K562 (cell line): ENCODE data around the gene FAM124B. TPM values are rescaled to one million over a fixed set of nuclear protein-coding genes. Genes with fewer than 3 reads are reported as not detected.

ENCODE experiments used
- ATAC-seq: fragments of 200-7000 bp; cut with Tn5 transposase; 3 replicates; pipeline ENCODE4 v1.9.1; 2020; ENCODE audit warnings: moderate library complexity
- BruUV-seq: library from RNA; stranded (reverse); fragments of 400-500 nt; replicated peaks from 2 replicates; lab custom pipeline; 2021; lab: Mats Ljungman, UMichigan
- CTCF ChIA-PET: fragments of 300-600 bp; formaldehyde crosslinking; extraction: SDS; loops from one replicate; lab custom pipeline; 2021; ENCODE audit warnings: low intra/inter-chr PET ratio; lab: Yijun Ruan, JAX
- POLR2A ChIA-PET: fragments of 300-600, 350-650 bp; sonication (Branson Sonifier 250); formaldehyde crosslinking; extraction: SDS; loops from one replicate; lab custom pipeline; 2021; ENCODE audit warnings: antibody characterized with exemption, inconsistent platforms; lab: Yijun Ruan, JAX
- DNase-seq, 4 experiments: peaks; one replicate each; pipeline versions ENCODE4 v3.0.0 to v3.0.0-alpha.2; 2011 to 2018; ENCODE audit warnings: low spot score in 3 of 4, mixed read lengths in 3 of 4; ENCODE audit errors: extremely low read depth in 1 of 4
- FAIRE-seq: peaks from 2 replicates; lab custom pipeline; 2011; peaks lifted over from hg19 to GRCh38; lab: Jason Lieb, UNC
- H2AFZ ChIP-seq: 2 replicates; pipeline ENCODE4 v1.6.0; 2011; ENCODE audit warnings: low read depth, low read length, control low read depth, inconsistent platforms
- H3K27ac ChIP-seq: fragments of 200-600 bp; 3 replicates; pipeline ENCODE4 v1.8.0; 2011; ENCODE audit warnings: low read depth, mild to moderate bottlenecking, control low read depth, inconsistent platforms, low read length, moderate library complexity, mixed read lengths; ENCODE audit errors: extremely low read depth
- H3K27me3 ChIP-seq, 2 experiments: fragments of 300-600 bp in 1 of 2; 2 replicates in 1 of 2; 3 replicates in 1 of 2; pipeline versions ENCODE4 v1.6.0 to v1.8.0; 2011; ENCODE audit warnings: inconsistent platforms in 2 of 2, low read length in 2 of 2, mild to moderate bottlenecking in 1 of 2, mixed read lengths in 1 of 2, moderate library complexity in 1 of 2; ENCODE audit not compliant: control insufficient read depth in 2 of 2, insufficient read depth in 2 of 2
- H3K36me3 ChIP-seq: fragments of 300-600 bp; 3 replicates; pipeline ENCODE4 v1.8.0; 2011; ENCODE audit warnings: mild to moderate bottlenecking, low read length, inconsistent platforms; ENCODE audit not compliant: control insufficient read depth, insufficient read depth
- H3K4me1 ChIP-seq, 2 experiments: fragments of 200-600 bp in 1 of 2; replicated peaks in 1 of 2; 2 replicates in 1 of 2; 3 replicates in 1 of 2; pipeline versions ENCODE4 v1.5.1 to v1.8.0; 2011; ENCODE audit warnings: inconsistent platforms in 2 of 2, low read length in 2 of 2, mild to moderate bottlenecking in 1 of 2, mixed read lengths in 1 of 2, moderate library complexity in 1 of 2; ENCODE audit not compliant: control insufficient read depth in 2 of 2, insufficient read depth in 2 of 2
- H3K4me2 ChIP-seq: 2 replicates; pipeline ENCODE4 v1.6.1; 2011; ENCODE audit warnings: low read length, control low read depth, inconsistent platforms, mixed read lengths; ENCODE audit not compliant: insufficient read depth
- H3K4me3 ChIP-seq: fragments of 200-600 bp; sonication (generic), shearing (Covaris generic); 2 replicates; pipeline ENCODE4 v1.5.1; 2016; ENCODE audit warnings: control low read depth, inconsistent platforms
- H3K79me2 ChIP-seq: fragments of 200-600 bp; 3 replicates; pipeline ENCODE4 v1.8.0; 2011; ENCODE audit warnings: low read length, inconsistent platforms; ENCODE audit not compliant: control insufficient read depth, insufficient read depth
- H3K9ac ChIP-seq, 2 experiments: 2 replicates each; pipeline versions ENCODE4 v1.6.0 to v1.6.1; 2011; ENCODE audit warnings: low read depth in 2 of 2, low read length in 2 of 2, control low read depth in 1 of 2, inconsistent platforms in 1 of 2, mild to moderate bottlenecking in 1 of 2, mixed read lengths in 1 of 2; ENCODE audit not compliant: insufficient read depth in 1 of 2
- H3K9me1 ChIP-seq: one replicate; pipeline ENCODE4 v1.6.0; 2011; ENCODE audit warnings: inconsistent platforms, mild to moderate bottlenecking, low read length, moderate library complexity; ENCODE audit not compliant: control insufficient read depth, insufficient read depth
- H3K9me3 ChIP-seq: replicated peaks from 2 replicates; pipeline ENCODE4 v1.5.1; 2011; ENCODE audit warnings: low read depth, low read length, inconsistent platforms; ENCODE audit not compliant: control insufficient read depth, insufficient read depth
- H4K20me1 ChIP-seq: replicated peaks from 2 replicates; pipeline ENCODE4 v1.6.1; 2011; ENCODE audit warnings: low read length, inconsistent platforms, mixed read lengths; ENCODE audit not compliant: control insufficient read depth, insufficient read depth
- BHLHE40 ChIP-seq: IDR thresholded peaks from 2 replicates; pipeline ENCODE4 v1.6.1; 2011; ENCODE audit warnings: low read length, improper control_type of control experiment
- CBX3 ChIP-seq, 2 experiments: IDR thresholded peaks; 1 replicate in 1 of 2; 2 replicates in 1 of 2; pipeline ENCODE4 v1.6.1; 2012; ENCODE audit warnings: inconsistent platforms in 2 of 2, low read length in 2 of 2, borderline replicate concordance in 1 of 2, control low read depth in 1 of 2
- CHCHD3 ChIP-seq: fragments of 250-450 bp; sonication (Bioruptor Pico); IDR thresholded peaks from 2 replicates; pipeline ENCODE4 v2.1.2; 2022; ENCODE audit warnings: mild to moderate bottlenecking
- DACH1 ChIP-seq: fragments of 450-650 bp; IDR thresholded peaks from 2 replicates; pipeline ENCODE4 v1.6.1; 2018; ENCODE audit not compliant: partially characterized antibody
- ELF4 ChIP-seq: fragments of 450-650 bp; formaldehyde crosslinking; IDR thresholded peaks from 2 replicates; pipeline ENCODE4 v1.4.0; 2022; ENCODE audit warnings: missing genetic modification characterization
- FOXO4 ChIP-seq: fragments of 450-650 bp; formaldehyde crosslinking; IDR thresholded peaks from 2 replicates; pipeline ENCODE4 v1.4.0; 2020; ENCODE audit warnings: mild to moderate bottlenecking, moderate library complexity
- MTA3 ChIP-seq: fragments of 450-650 bp; formaldehyde crosslinking; IDR thresholded peaks from 2 replicates; pipeline ENCODE4 v1.6.1; 2017; ENCODE audit warnings: mild to moderate bottlenecking, borderline replicate concordance
- NFRKB ChIP-seq: fragments of 450-650 bp; IDR thresholded peaks from 2 replicates; pipeline ENCODE4 v1.6.1; 2016; ENCODE audit warnings: low read depth
- NUFIP1 ChIP-seq: fragments of 450-650 bp; IDR thresholded peaks from 2 replicates; pipeline ENCODE4 v1.6.1; 2018; ENCODE audit not compliant: partially characterized antibody
- PHF21A ChIP-seq: fragments of 450-650 bp; IDR thresholded peaks from 2 replicates; pipeline ENCODE4 v1.6.1; 2017; ENCODE audit warnings: low read depth, borderline replicate concordance
- SPI1 ChIP-seq: IDR thresholded peaks from 2 replicates; pipeline ENCODE4 v1.6.1; 2011; ENCODE audit warnings: low read depth, low read length, control low read depth, borderline replicate concordance
- TRIM28 ChIP-seq: fragments of 450-650 bp; IDR thresholded peaks from 2 replicates; pipeline ENCODE4 v1.6.1; 2017
- VEZF1 ChIP-seq: fragments of 200-800 bp; sonication (Bioruptor generic); IDR thresholded peaks from 2 replicates; pipeline ENCODE4 v1.6.1; 2017; ENCODE audit warnings: missing genetic modification characterization, missing compliant biosample characterization
- ZNF584 ChIP-seq: fragments of 200-800 bp; sonication (Bioruptor generic); IDR thresholded peaks from 2 replicates; pipeline ENCODE4 v1.6.1; 2016; ENCODE audit warnings: low read depth, mild to moderate bottlenecking, missing genetic modification characterization, missing compliant biosample characterization
- WGBS: fragments of 100-300 bp; shearing (Covaris generic); methylation state at CpG from one replicate; pipeline ENCODE4 v1.1.6; 2016; ENCODE audit warnings: low coverage, mixed read lengths; ENCODE audit not compliant: insufficient coverage; ENCODE audit errors: missing lambda C conversion rate; 5-methylcytosine and 5-hydroxymethylcytosine counted together
- in situ Hi-C: fragments of 300-500 bp; cut with MboI; formaldehyde crosslinking; loops from 4 replicates; pipeline ENCODE4 v1.15.0; 2018; ENCODE audit warnings: inconsistent platforms, mixed read lengths
- intact Hi-C: fragments of 100-400 bp; cut with micrococcal nuclease; formaldehyde crosslinking; loops from 2 replicates; pipeline ENCODE4 v1.14.2; 2022
- polyA plus RNA-seq, 8 experiments: library from polyadenylated mRNA; depleted of rRNA in 4 of 8; stranded (reverse) in 5 of 8; unstranded in 3 of 8; fragments of >200 nt; fragmentation: Nextera tagmentation in 2 of 8; fragmentation: Illumina TruSeq in 1 of 8; extraction: Ambion mirVana in 2 of 8; extraction: Trizol in 1 of 8; gene quantifications; 2 replicates each; pipeline versions ENCODE4 v1.2.1 to v1.2.3, GENCODE V29; 2011 to 2014; ENCODE audit warnings: inconsistent platforms in 1 of 8, missing spikeins in 1 of 8
- total RNA-seq, 7 experiments: library from RNA; depleted of rRNA in 6 of 7; stranded (reverse); fragments of >200 nt in 6 of 7; fragmentation: Illumina TruSeq in 2 of 7; extraction: Trizol in 2 of 7; gene quantifications; 2 replicates each; pipeline versions ENCODE4 v1.2.1 to v1.2.3, GENCODE V29; 2011 to 2021; ENCODE audit warnings: low replicate concordance in 1 of 7

FAM124B gene
- total and polyA plus RNA-seq, 9 of the 15 experiments (the other 6 are each of a cell fraction or from before 2014, with no cell fraction given): 6.2 to 21.4 (median 9.3) TPM

- Histone ChIP-seq H3K9me1 (no peaks in the 10 kb centered on the region), H3K9ac (no peak overlapping the region), H3K27me3 (no peaks in the 10 kb centered on the region), H3K36me3 (no peaks in the 10 kb centered on the region), H4K20me1 (no peaks in the 10 kb centered on the region), H3K79me2 (no peaks in the 10 kb centered on the region), H3K9me3 (no peaks in the 10 kb centered on the region), H3K4me1 (peaks cover 0 to 4% of the 10 kb centered on the region in 2 experiments; a peak in 3 of 5 replicates), H2AFZ (0 out of 2 replicates have a peak overlapping the region, but pooled peaks have one; percentile 26), H3K4me2 (no peak overlapping the region), H3K27ac (no peak overlapping the region), H3K4me3 (no peak overlapping the region)
- no TSS peak for BruUV-seq
- CTCF ChIA-PET: no interaction called here
- in situ Hi-C loops: no loop called here
- POLR2A ChIA-PET: interaction anchor here (0.7 kb wide), 1 partner anchor 9 kb away, joined by 3 read pairs; no protein-coding TSS in a partner anchor
- FAIRE-seq (no peak), DNase-seq (no peak), ATAC-seq (no peak)
- TF ChIP-seq CHCHD3 (CRISPR knock-in tag) (no peak), SPI1 (peak; percentile 37; the same call in 1 of the 2 replicates), PHF21A (no peak)
- 46% methylated on average over 4 of the region's 5 CpGs for WGBS
- intact Hi-C loops: no loop called here
Observed at GRCh38 chr2:224407241-224407701, 5.4 kb upstream of the FAM124B start.

- Histone ChIP-seq H3K27me3 (no peaks in the 10 kb centered on the region), H3K9ac (no peak overlapping the region), H3K27ac (no peak overlapping the region), H3K36me3 (no peaks in the 10 kb centered on the region), H2AFZ (0 out of 2 replicates have a peak overlapping the region, but pooled peaks have one; percentile 16), H3K4me3 (no peak overlapping the region), H3K79me2 (peaks cover 9% of the 10 kb centered on the region), H3K9me3 (no peaks in the 10 kb centered on the region), H3K4me2 (no peak overlapping the region), H3K4me1 (peaks cover 0 to 4% of the 10 kb centered on the region in 2 experiments; a peak in 3 of 5 replicates), H3K9me1 (no peaks in the 10 kb centered on the region), H4K20me1 (no peaks in the 10 kb centered on the region)
- ATAC-seq (no peak), FAIRE-seq (no peak), DNase-seq (no peak)
- ChIA-PET POLR2A (no interaction called here), CTCF (no interaction called here)
- BruUV-seq: no TSS peak
- intact Hi-C loops (no loop called here), in situ Hi-C loops (no loop called here)
- 17% methylated on average over 2 of the region's 4 CpGs for WGBS
- no peak for TF ChIP-seq ELF4 (CRISPR knock-in tag)
- TF ChIP-seq NUFIP1: no peak
- no peak for TF ChIP-seq VEZF1 (CRISPR knock-in tag)
- no peak for TF ChIP-seq NFRKB
- no peak for TF ChIP-seq DACH1
- no peak for TF ChIP-seq FOXO4 (CRISPR knock-in tag)
- TF ChIP-seq CBX3 (IDR thresholded peaks at IDR 0.05; ENCODE audit: borderline replicate concordance in 1 of 2, low read length in 2 of 2): no peak
- TF ChIP-seq MTA3: no peak
- no peak for TF ChIP-seq BHLHE40
- TF ChIP-seq ZNF584 (CRISPR knock-in tag): no peak
- TF ChIP-seq TRIM28: no peak
Observed at GRCh38 chr2:224405841-224406370, 4.0 kb upstream of the FAM124B start.
